Activated CD8-positive, alpha-beta memory T cell treated with anti-CD3 and anti-CD28 coated beads, Interleukin-2, amount 50 U/mL, for 24 hours (primary cell): Measurements from ENCODE around the gene ALDH1A3.
A peak's percentile ranks its signal among the peaks of the same experiment; 100 is the strongest.

ENCODE experiments used
- DNase-seq: peaks from one replicate; pipeline ENCODE4 v3.0.0-alpha.2; 2020; ENCODE audit errors: extremely low read depth

ALDH1A3 gene

DNA sequence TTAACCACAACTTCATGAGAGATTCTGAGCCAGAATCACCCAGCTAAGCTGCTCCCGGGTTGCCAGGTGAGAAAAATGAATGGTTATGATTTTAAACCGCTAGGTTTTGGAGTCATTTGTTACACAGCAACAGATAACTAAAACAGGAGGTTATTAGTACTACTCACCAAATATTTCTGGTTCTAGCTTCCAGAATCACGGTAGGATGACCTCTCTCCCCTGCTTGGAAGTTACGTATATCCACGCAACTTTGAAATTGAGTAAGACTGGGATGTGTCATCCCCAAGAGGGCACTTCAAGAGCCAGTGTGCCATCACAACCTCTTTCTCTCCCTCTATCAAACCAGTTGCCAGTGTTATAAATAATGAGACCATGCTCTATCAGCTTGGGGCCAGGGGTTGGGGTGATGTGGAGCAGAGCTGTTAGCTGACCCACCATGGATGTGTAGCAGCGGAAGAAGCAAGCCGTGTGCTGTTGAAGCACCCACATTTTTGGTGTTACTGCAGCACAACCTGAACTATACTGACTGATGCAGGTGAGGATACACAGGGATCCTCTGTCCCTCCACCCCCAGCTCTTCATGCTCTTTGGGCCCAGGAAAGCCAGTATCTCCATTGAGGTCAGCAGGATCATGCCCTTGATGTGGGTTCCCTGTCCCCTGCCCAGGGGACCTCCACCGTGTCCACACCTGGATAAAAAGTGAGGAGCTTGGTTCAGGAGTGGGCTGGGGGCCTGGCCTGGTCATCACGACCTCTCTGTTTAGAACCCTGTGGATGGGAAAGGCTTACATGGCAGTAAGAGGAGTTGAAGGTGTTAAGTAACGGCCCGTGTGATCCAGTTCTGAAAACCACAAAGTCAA is 19.4 kb upstream of the ALDH1A3 start:
- no peak for DNase-seq

DNA sequence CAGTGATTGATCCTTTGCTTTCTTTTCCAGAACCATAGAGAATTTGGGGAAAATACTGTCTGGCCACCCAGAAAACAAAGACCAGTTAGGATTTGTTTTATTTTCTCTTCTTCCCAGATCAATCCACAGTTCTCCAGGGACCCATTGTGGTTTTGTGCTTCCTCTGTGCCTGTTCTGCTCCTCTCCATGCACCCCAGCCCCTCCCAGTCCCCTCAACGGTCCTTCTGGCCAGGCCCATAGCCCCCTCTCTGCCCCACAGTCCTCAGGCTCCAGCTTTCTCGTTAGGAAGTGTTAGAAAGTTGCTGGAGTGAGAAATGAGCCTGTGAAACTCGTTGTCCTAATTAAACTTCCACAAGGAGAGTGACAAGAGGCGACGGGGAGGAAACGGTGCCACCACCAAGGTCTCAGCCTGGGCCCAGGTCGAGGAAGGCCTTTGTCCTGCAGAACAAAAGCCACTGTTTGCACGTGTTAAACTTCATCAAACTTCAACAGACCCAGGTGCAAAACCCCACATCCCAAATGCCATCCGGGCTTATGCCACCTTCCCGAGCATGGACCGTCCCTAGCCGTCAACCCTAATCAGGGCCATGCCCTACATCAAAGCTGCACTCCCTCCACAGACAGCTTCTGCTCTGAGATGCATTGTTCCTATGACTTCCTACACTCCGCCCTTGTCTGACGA is 18.7 kb upstream of the ALDH1A3 start:
- no peak for DNase-seq

DNA sequence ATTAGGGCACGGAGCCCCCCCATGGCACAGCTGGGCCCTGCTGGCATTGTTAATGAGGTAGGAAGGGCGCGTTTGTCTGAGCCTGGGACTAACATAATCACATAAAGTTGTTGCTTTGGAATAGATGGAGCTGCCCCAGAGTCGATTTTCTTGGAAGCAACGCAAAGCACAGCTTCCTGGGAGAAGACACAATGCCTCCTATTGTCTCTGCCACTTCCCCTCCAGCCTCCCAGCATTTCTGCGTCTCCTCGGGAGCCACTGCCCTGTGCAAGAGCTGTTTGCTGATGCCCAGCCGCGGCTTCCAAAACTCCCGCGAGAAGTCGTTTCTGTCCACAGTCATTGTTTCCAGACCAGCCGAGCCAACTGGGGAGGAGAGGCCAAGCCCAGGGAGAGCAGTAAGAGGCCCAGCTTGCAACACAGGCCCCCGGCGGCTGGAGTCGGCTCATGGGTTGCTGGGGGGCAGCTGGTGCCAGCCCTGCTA is 18.1 kb upstream of the ALDH1A3 start:
- DNase-seq: no peak

DNA sequence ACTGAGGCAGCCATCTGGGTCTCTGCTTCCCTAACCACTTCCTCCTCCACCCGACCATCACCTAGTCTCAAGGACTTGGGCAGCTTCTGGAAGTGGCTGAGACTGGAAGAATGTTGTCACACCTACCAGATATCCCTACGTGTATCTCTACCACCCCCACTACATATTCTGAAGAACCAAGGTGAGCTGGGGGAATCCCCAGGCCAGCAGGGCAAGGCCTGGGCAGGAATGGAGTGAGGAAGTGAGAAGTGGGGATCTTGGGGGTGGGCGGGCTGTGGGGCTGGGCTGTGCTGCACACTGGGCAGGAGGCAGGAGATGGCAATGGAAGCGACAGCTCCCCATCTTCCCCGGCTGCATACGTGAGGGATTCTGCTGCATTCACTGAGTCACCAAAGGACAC is 17.5 kb upstream of the ALDH1A3 start:
- DNase-seq: no peak

DNA sequence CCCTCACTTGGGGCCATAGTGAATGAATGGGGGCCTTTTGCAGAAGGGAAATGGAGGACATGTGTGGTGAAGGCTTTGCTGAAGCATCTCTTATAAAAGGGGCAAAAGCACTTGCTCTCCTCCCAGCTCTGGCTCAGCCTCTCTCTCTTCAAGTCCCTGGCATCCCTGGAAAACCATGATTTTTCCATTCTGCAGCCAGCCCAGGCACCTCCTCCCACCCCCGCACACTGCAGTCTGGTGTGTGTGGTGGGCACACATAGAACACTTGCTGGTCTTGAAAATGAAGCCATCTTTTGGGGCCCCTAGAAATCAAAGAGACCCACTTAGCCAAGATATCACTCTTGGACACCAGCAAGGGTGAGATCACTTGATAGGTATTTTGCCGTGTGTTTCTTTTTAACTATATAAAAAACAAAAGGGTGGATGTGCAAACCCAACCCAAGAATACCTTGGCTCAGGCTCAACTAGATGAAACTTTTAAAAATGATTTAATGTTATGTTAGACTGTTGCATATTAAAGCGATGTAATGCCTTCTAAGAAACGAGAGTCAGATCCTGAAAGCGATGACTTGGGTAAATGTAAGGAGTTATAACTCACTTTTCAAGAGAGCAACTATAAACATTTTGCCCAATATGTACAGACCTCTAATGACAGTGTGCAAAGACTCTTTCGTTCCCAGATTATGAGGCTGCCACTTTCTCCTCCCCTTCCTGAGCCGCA is 16.4 kb upstream of the ALDH1A3 start:
- DNase-seq: no peak

DNA sequence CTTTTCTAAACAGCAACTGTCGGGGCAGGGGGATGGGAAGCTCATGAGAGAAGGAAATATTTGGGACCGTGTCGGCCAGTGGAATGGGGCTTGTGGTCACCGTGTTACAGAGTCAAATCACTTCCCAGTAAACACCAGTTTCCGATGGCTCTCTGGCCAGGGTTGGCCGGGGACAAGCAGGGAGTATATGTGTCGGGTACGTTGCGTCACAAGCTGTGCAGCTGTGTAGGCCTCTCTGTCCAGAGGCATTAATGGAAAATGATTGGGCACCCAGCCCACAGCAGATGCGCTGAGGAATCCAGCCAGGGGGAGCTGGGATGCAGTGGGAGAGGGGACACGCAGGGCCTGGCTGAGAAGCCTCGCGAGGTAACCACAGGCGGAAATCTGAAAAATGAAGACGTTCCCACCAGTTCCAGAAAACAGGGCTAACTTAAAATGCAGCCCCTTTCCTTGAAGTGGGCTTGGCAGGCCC is 15.8 kb upstream of the ALDH1A3 start:
- no peak for DNase-seq

DNA sequence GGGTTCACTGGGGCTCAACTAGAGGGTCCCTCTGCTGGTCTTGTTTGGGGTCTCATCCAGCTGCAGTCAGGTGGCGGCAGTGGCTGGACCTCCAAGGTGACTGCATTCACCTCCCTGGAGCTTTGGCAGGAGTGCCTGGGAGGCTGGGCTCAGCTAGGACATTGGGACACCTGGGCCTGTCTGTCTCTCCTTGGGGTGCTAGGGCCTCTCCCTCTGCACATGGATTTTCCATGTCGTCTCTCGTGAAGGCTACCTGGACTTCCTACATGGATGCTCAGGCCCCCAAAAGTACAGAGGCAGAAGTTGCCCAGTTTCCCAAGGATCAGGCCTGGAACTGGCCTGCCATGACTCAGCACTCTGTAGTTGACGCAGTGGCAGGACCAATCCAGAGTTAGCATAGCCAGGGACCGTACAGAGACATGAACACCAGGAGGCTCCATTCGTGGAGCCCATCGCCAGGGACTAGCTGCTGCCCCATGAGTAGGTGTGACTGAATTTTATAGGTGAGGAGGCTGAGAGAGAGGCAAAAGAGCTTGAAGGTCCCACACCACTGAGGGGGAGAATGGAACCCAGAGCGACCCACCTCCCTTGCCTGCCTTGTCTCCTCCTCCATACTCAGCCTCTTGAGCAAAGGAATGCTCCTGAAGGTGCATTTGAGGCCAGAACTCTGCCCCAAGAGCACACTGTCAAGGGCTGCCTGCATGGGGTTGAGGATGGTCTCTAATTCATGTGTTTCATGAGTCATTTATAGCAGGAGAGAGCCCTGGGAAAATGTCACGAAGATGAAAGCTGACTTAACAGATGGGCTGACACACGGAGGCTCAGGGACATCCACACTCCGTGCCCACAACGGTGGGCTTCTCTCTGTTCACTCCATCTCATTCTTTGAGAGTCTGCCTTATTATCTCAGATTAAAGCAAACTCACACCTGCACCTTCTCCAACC is 13.0 kb upstream of the ALDH1A3 start:
- DNase-seq: no peak

DNA sequence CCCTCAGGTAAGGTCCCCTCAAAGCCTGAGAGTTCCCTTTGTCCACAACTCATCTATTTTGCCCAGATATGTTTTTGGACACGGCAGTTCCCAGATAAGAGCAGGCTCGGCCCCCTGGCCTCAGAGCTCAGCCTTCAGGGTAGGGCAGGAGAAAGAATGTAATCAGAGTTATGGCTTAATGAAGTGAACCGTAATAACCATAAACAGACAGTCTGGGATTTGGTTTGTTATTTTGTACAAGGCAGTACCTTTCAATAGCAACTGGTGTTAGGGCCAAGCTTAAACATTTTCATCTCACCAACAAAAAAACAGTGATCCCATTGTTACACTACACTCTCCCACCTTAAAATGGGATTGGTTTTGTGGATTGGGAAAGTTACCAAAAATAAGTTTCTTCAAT is 12.2 kb upstream of the ALDH1A3 start:
- DNase-seq: no peak

DNA sequence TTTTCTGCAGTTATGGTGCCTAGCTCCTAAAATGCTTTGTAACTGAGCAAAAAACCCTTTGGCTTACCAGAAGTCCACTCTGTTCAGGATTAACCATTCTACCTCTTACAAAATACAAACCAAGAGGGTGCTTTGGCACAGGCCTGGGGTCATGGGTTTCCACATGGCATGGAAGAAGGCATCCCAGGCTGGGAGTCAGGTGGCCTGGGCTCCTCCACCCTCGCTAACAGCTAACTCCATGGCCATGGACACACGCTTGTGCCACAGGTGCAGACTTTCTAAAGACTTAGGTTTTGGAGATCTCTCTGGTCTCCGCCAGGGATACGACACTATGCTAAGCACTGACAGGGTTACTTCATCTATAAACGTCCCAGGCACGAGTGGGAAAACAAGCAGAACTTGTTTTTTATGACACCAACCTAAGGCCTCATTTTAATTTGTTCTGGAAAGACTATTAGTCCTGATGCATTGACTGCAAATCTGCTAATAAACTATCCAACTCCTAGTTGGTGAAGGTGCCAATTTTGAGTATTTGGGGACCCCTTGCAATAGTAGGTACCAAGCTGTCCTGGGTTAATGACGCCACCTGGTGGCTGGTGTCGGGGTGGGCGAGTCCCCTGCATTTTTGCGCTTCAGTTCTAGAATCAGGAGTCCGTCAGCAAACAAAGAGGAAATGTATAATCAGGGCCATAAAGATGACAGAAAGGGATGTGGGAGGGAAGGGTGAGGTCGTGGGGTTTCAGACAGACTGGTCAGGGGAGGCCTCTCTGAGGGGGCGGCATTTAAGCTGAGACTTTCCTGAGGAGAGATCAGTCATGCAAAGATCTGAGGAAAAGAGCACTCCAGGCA is 10.3 kb upstream of the ALDH1A3 start:
- no peak for DNase-seq

DNA sequence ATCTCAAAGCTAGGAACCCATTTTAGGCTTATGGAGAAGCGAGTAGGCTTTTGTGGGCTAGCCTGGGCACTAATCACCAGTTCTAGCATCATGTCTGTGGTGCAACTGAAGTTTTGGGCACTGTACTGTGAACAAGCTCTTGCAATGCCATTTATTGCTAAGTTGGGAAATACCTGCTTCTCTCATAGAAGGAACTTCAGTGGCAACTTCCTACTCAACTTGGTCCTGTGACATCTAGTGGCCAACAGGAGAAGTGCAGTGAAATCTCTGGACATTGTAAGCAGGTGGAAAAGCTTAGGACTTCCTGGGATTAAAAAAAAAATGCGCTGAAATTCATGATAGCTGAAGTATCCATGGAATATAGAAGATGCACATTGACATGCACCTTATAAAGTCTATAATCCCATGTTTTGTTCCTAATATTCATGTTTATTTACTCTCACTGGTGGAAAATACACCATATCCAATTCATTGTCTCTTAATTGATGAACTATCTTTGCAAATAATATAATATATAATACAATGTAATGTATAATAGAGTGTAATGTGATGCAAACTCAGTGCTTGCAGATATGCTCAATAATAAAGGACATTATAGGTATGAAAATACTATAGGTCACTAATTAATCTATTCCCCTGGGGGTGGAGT is 6.5 kb upstream of the ALDH1A3 start:
- DNase-seq: peak; percentile 20

DNA sequence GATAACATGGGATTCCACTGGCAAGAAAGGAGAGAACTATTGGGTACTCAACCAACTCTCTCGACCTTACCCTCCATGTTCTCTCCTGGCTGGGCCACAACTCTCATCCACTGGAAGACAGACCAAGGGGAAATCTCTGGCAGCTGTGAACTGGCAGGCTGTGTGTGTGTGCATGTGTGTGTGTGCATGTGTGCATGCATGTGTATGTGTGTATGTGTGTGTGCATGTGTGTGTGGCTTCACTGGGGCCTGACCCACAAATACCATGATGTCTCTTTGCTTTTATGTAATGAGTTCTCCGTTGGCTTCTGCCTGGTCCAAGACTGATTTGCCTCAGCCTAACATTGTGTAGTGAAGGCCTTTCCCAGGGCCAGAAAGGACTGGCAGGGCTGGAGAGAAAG is 4.1 kb upstream of the ALDH1A3 start:
- no peak for DNase-seq

DNA sequence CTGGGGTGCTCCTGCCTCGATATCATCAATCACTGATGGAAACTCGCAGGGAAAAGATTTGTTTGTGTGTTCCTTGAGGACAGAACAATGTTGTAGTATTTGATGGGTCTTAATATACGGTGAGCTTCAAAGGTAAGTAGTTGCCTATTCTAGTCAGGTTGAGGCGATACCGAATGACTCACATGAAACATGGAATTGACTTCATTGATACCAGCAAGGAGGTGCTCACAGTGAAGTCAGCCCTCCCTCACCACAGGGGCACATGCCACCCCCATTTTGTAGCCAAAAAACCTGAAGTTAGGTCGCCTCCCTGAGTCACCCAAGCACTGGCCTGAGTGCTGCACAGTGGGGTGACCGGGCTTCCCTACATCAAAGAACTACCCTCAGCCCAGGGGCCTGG is 3.7 kb upstream of the ALDH1A3 start:
- no peak for DNase-seq

DNA sequence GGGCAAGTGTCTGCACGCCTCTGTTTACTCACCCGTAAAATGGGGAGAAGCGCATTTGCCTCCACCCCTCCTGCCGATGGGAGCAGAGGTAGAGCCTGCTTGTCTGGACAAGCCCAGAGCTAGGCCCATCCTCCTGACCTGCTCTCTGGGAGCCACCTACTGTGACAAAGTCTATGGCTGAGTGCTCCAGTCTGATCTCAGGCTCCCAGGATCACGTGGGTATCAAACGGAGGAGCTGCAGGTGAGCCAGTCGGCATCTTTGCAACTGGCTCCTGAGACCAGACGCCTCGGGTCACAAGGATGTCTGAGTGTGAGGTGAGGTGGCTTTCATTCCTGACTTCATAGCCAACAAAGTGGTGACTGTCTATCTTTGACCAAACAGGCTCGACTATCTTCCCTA is 2.1 kb upstream of the ALDH1A3 start:
- DNase-seq: no peak

DNA sequence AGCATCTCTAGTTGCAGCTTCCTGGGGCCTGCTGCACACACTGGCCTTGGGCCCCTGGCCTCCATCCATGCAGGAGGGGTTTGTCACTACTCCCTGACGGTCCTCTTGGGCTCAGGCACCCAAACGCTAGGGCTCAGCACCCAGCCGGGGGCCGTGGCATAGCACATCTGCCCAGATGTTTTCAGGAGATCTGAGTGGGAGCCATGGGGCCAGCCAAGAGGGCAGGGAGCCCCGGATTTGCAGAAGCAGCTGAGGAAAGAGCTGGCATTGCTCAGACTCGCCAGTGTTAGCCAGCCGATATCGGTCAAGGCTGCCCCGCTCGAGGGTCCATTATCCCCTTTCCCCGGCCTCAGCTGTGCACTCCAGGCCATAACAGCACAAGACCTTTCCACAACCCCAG is 1.5 kb upstream of the ALDH1A3 start:
- DNase-seq: no peak

DNA sequence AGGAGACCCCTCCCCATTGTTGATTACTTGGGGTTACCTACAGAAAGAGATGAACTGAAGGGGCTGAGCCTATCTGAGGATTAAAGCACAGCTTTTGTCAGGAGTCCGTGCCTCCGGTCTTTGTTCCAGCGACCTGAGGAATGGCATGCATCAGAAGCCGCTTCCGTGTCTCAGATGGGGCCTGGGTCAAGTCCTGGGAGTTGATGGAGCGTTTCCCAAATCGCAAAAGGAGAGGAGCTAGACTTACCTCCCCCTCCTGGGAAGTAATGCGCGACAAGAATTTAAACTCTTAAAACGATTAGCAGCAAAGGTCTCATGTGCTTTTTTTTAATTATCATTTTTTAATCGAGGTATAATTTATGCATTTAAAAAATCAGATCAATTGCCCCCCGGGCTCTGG is 983 bp upstream of the ALDH1A3 start:
- no peak for DNase-seq

DNA sequence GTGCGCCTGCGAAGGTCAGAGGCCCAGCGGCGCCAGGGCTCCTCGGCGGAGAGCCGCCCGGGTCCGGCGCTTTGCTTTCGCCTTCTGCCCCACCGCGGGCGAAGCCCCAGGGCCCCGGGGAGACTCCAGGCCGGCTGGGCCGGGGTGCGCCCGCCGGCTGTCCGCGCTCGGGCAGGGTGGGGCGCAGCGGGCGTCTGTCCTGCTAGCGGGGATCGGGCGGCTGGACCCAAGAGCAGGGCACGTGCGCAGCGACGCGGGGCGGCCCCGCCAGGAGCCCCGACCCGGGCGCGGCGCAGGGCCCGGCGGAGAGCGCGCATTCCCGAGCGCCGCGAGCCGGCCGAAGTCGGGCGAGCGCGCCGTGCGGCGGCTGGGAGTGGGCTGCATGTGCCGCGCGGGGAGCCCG is 569 bp upstream of the ALDH1A3 start:
- DNase-seq: no peak

DNA sequence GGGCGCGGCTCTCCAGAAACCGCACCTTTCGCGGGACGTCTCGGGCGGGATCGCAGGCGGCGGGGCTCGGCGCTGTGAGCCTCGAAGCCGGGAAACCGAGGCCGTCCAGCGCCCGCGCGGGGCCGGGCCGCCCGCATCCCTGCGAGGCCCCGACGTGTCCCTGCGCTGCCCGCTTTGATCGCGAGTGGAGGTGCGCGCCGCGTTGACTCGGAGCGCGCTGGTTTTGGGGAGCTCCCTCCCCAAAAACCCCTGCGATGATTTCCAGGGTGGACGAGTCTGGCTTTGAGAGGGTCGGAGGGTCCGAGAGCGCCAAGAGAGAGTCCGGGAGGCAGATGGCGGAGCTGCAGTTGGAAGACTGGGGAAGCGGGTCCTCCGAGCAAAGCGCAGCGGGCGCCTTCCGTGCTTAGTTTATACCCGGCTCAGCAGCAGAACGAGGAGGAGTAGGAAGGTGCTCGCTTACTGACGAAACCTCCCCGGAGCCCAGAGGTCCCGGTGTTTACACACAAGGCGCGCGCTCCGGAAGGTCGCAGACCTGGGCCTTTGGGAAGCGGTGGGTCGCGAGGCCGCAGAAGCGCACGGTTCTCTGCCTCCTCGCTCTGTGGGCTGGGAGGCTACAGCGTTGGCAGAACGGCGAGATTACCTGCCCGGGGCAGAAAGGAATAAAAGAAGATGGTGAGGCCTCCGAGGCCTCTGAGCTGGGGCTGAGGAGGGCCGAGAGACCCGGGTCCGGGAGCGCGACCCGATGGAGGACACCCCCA is 687 bp downstream of the ALDH1A3 start:
- DNase-seq: no peak

DNA sequence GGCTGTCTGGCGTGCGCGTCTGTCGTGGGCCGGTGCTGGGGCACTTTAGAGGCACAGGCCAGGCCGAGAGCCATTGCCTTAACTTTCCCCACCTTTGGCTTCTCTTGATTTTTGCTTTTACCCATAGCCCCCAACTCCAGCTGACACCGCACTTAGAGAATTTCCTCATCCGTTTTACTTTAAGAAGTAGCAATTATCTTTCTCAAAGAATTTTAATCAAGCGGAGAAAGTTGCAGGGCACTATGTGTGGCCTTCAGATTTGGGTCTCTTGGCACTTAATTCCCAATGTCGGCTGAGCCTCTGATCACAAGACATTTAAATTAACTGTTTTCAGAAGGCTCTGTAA is 1.2 kb downstream of the ALDH1A3 start:
- no peak for DNase-seq
